H1 (cell line): ENCODE data around the gene CDC73. TPM values are rescaled to one million over a fixed set of nuclear protein-coding genes. Genes with fewer than 3 reads are reported as not detected.

Source experiments
- CTCF ChIA-PET: fragments of 300-600 bp; sonication (Branson Sonifier 250); formaldehyde crosslinking; loops from one replicate; lab custom pipeline; 2021; ENCODE audit not compliant: partially characterized antibody; lab: Charles Lee
- POLR2A ChIA-PET: fragments of 300-600 bp; sonication (Branson Sonifier 250); formaldehyde crosslinking; loops from one replicate; lab custom pipeline; 2021; ENCODE audit warnings: inconsistent platforms; ENCODE audit not compliant: partially characterized antibody; lab: Charles Lee
- DNase-seq, 2 experiments: peaks; one replicate each; pipeline versions ENCODE4 v3.0.0 to v3.0.0-alpha.2; 2010 to 2022; ENCODE audit warnings: low spot score in 2 of 2, low read depth in 1 of 2, mixed read lengths in 1 of 2
- FAIRE-seq: peaks from 2 replicates; lab custom pipeline; 2011; peaks lifted over from hg19 to GRCh38; lab: Jason Lieb, UNC
- H2AFZ ChIP-seq: 2 replicates; pipeline ENCODE4 v1.8.1; 2012; ENCODE audit warnings: low read length, inconsistent platforms
- H2AK5ac ChIP-seq: 2 replicates; pipeline ENCODE4 v1.6.1; 2013; ENCODE audit warnings: low read depth, low read length
- H2BK120ac ChIP-seq: replicated peaks from 2 replicates; pipeline ENCODE3; 2013; ENCODE audit warnings: low read depth, low read length, inconsistent platforms
- H2BK12ac ChIP-seq: 2 replicates; pipeline ENCODE4 v1.6.1; 2013; ENCODE audit warnings: low read depth, low read length
- H2BK15ac ChIP-seq: 2 replicates; pipeline ENCODE4 v1.6.1; 2013; ENCODE audit warnings: low read length
- H2BK20ac ChIP-seq: 2 replicates; pipeline ENCODE4 v1.6.1; 2013; ENCODE audit warnings: low read length
- H2BK5ac ChIP-seq: 2 replicates; pipeline ENCODE4 v1.6.1; 2013; ENCODE audit warnings: low read depth, low read length
- H3K14ac ChIP-seq: 2 replicates; pipeline ENCODE4 v1.6.1; 2013; ENCODE audit warnings: inconsistent platforms; ENCODE audit not compliant: insufficient read length
- H3K18ac ChIP-seq: 2 replicates; pipeline ENCODE4 v1.6.1; 2013; ENCODE audit warnings: low read length; ENCODE audit errors: extremely low read depth
- H3K23ac ChIP-seq: 2 replicates; pipeline ENCODE4 v1.6.1; 2013; ENCODE audit warnings: inconsistent platforms; ENCODE audit not compliant: insufficient read length
- H3K23me2 ChIP-seq: 2 replicates; pipeline ENCODE4 v1.6.1; 2013; ENCODE audit warnings: low read depth, low read length
- H3K27ac ChIP-seq: 2 replicates; pipeline ENCODE4 v1.6.1; 2011; ENCODE audit warnings: low read depth, low read length, inconsistent platforms
- H3K27me3 ChIP-seq, 4 experiments: replicated peaks in 1 of 4; 1 replicate in 1 of 4; 2 replicates in 3 of 4; pipeline versions ENCODE4 v1.6.1 to v1.8.1; 2011 to 2013; ENCODE audit warnings: low read length in 3 of 4, mild to moderate bottlenecking in 3 of 4, inconsistent platforms in 2 of 4, mixed read lengths in 2 of 4, moderate library complexity in 1 of 4; ENCODE audit not compliant: control insufficient read depth in 3 of 4, insufficient read depth in 3 of 4; ENCODE audit errors: extremely low read depth in 1 of 4
- H3K36me3 ChIP-seq, 4 experiments: 2 replicates each; pipeline versions ENCODE4 v1.6.1 to v1.8.1; 2011 to 2013; ENCODE audit warnings: mild to moderate bottlenecking in 4 of 4, low read length in 3 of 4, moderate library complexity in 2 of 4, control low read depth in 1 of 4, inconsistent platforms in 1 of 4; ENCODE audit not compliant: insufficient read depth in 4 of 4, control insufficient read depth in 2 of 4
- H3K4ac ChIP-seq: replicated peaks from 2 replicates; pipeline ENCODE3; 2013; ENCODE audit warnings: low read length, low read depth, mixed read lengths, inconsistent platforms; ENCODE audit not compliant: insufficient read length
- H3K4me1 ChIP-seq, 4 experiments: replicated peaks in 1 of 4; 1 replicate in 1 of 4; 2 replicates in 3 of 4; pipeline versions ENCODE4 v1.6.1 to v1.8.1; 2011 to 2013; ENCODE audit warnings: low read length in 3 of 4, inconsistent platforms in 2 of 4, mixed read lengths in 1 of 4; ENCODE audit not compliant: insufficient read depth in 4 of 4, control insufficient read depth in 3 of 4
- H3K4me2 ChIP-seq, 2 experiments: 2 replicates each; pipeline versions ENCODE4 v1.6.1 to v1.8.1; 2011 to 2013; ENCODE audit warnings: low read depth in 2 of 2, low read length in 2 of 2, control low read depth in 1 of 2, inconsistent platforms in 1 of 2, mild to moderate bottlenecking in 1 of 2; ENCODE audit not compliant: insufficient read depth in 1 of 2
- H3K4me3 ChIP-seq, 4 experiments: fragments of 200-600, 300-600 bp in 1 of 4; sonication (generic), shearing (Covaris generic), sonication (Bioruptor Twin) in 1 of 4; 2 replicates each; pipeline versions ENCODE4 v1.5.1 to v1.8.1; 2011 to 2016; ENCODE audit warnings: low read length in 4 of 4, low read depth in 3 of 4, control low read depth in 2 of 4, inconsistent platforms in 2 of 4, mild to moderate bottlenecking in 2 of 4, mixed read lengths in 1 of 4, moderate library complexity in 1 of 4; ENCODE audit not compliant: insufficient read depth in 2 of 4; ENCODE audit errors: extremely low read depth in 1 of 4
- H3K56ac ChIP-seq: replicated peaks from 2 replicates; pipeline ENCODE3; 2013; ENCODE audit warnings: low read depth, mild to moderate bottlenecking, mixed read lengths, low read length, inconsistent platforms; ENCODE audit not compliant: insufficient read length
- H3K79me1 ChIP-seq: 2 replicates; pipeline ENCODE4 v1.6.1; 2013; ENCODE audit warnings: low read depth, low read length, control low read depth
- H3K79me2 ChIP-seq, 2 experiments: 2 replicates each; pipeline versions ENCODE4 v1.6.1 to v1.8.1; 2012 to 2013; ENCODE audit warnings: low read length in 2 of 2, mild to moderate bottlenecking in 2 of 2, inconsistent platforms in 1 of 2; ENCODE audit not compliant: insufficient read depth in 2 of 2, control insufficient read depth in 1 of 2
- H3K9ac ChIP-seq, 4 experiments: replicated peaks in 1 of 4; 1 replicate in 1 of 4; 2 replicates in 3 of 4; pipeline versions ENCODE4 v1.6.1 to v1.8.1; 2011 to 2013; ENCODE audit warnings: low read depth in 3 of 4, low read length in 3 of 4, control low read depth in 2 of 4, mild to moderate bottlenecking in 2 of 4, moderate library complexity in 2 of 4, inconsistent platforms in 1 of 4; ENCODE audit errors: extremely low read depth in 1 of 4
- H3K9me3 ChIP-seq, 2 experiments: 2 replicates each; pipeline versions ENCODE4 v1.6.1 to v1.8.1; 2012 to 2013; ENCODE audit warnings: mild to moderate bottlenecking in 2 of 2, moderate library complexity in 2 of 2, control low read depth in 1 of 2, inconsistent platforms in 1 of 2, low read depth in 1 of 2, low read length in 1 of 2, mixed read lengths in 1 of 2; ENCODE audit not compliant: insufficient read depth in 2 of 2
- H4K20me1 ChIP-seq, 2 experiments: replicated peaks in 1 of 2; 2 replicates each; pipeline versions ENCODE3 to v1.8.1; 2011 to 2013; ENCODE audit warnings: inconsistent platforms in 2 of 2, low read length in 2 of 2, mild to moderate bottlenecking in 1 of 2; ENCODE audit not compliant: insufficient read depth in 2 of 2, control insufficient read depth in 1 of 2
- H4K5ac ChIP-seq: 2 replicates; pipeline ENCODE4 v1.6.1; 2013; ENCODE audit warnings: low read length, low read depth, mixed read lengths, inconsistent platforms; ENCODE audit not compliant: insufficient read length
- H4K8ac ChIP-seq: 2 replicates; pipeline ENCODE4 v1.8.0; 2013; ENCODE audit warnings: mild to moderate bottlenecking, moderate library complexity, low read length, inconsistent platforms; ENCODE audit not compliant: insufficient read depth; ENCODE audit errors: extremely low read depth
- H4K91ac ChIP-seq: replicated peaks from 2 replicates; pipeline ENCODE3; 2013; ENCODE audit warnings: low read length, mixed read lengths, inconsistent platforms; ENCODE audit not compliant: insufficient read length
- BACH1 ChIP-seq: IDR thresholded peaks from 2 replicates; pipeline ENCODE4 v1.6.1; 2012; ENCODE audit warnings: low read length, improper control_type of control experiment
- BRCA1 ChIP-seq: IDR thresholded peaks from 2 replicates; pipeline ENCODE4 v1.6.1; 2012; ENCODE audit warnings: low read depth, low read length, improper control_type of control experiment
- CEBPB ChIP-seq: IDR thresholded peaks from 2 replicates; pipeline ENCODE4 v1.6.1; 2012; ENCODE audit warnings: low read depth, low read length
- CHD1 ChIP-seq: IDR thresholded peaks from 2 replicates; pipeline ENCODE4 v1.6.1; 2012; ENCODE audit warnings: low read depth, low read length, improper control_type of control experiment
- EP300 ChIP-seq, 2 experiments: IDR thresholded peaks; 1 replicate in 1 of 2; 2 replicates in 1 of 2; pipeline ENCODE4 v1.6.1; 2011 to 2012; ENCODE audit warnings: low read depth in 2 of 2, low read length in 2 of 2, mild to moderate bottlenecking in 2 of 2, borderline replicate concordance in 1 of 2, inconsistent platforms in 1 of 2, moderate library complexity in 1 of 2
- GABPA ChIP-seq: IDR thresholded peaks from 2 replicates; pipeline ENCODE4 v1.6.1; 2011; ENCODE audit warnings: mild to moderate bottlenecking, low read length, moderate library complexity, borderline replicate concordance; ENCODE audit not compliant: insufficient read depth
- JUN ChIP-seq: IDR thresholded peaks from 2 replicates; pipeline ENCODE4 v1.6.1; 2011; ENCODE audit warnings: low read depth, mild to moderate bottlenecking, improper control_type of control experiment, low read length
- MAFK ChIP-seq: IDR thresholded peaks from 2 replicates; pipeline ENCODE4 v1.6.1; 2012; ENCODE audit warnings: low read depth, mild to moderate bottlenecking, improper control_type of control experiment, low read length
- NANOG ChIP-seq: IDR thresholded peaks from 2 replicates; pipeline ENCODE4 v1.6.1; 2011; ENCODE audit warnings: low read length, low read depth, mild to moderate bottlenecking, inconsistent platforms; ENCODE audit not compliant: insufficient read depth, poor library complexity, severe bottlenecking
- POU5F1 ChIP-seq: IDR thresholded peaks from 2 replicates; pipeline ENCODE4 v1.6.1; 2011; ENCODE audit warnings: low read depth, mild to moderate bottlenecking, low read length, moderate library complexity
- SUZ12 ChIP-seq: fragments of 200-600 bp; sonication (generic); IDR thresholded peaks from 2 replicates; pipeline ENCODE4 v1.6.1; 2012; ENCODE audit warnings: mild to moderate bottlenecking, inconsistent platforms, low read length, moderate library complexity, mixed read lengths
- TAF1 ChIP-seq: IDR thresholded peaks from 2 replicates; pipeline ENCODE4 v1.6.1; 2011; ENCODE audit warnings: mild to moderate bottlenecking, low read depth, low read length
- TAF7 ChIP-seq: optimal IDR thresholded peaks from 2 replicates; pipeline ENCODE3; 2011; ENCODE audit warnings: low read depth, mild to moderate bottlenecking, inconsistent platforms, low read length, moderate library complexity, borderline replicate concordance
- ZNF274 ChIP-seq: IDR thresholded peaks from 2 replicates; pipeline ENCODE4 v1.7.0; 2012; ENCODE audit warnings: low read length, borderline replicate concordance; ENCODE audit errors: extremely low read depth
- WGBS, 2 experiments: shearing (Covaris generic) in 1 of 2; methylation state at CpG; one replicate each; pipeline versions ENCODE4 v1.1.6 to v1.1.7; 2013 to 2015; ENCODE audit warnings: low lambda C conversion rate in 2 of 2, mixed read lengths in 2 of 2, inconsistent platforms in 1 of 2, low coverage in 1 of 2, missing lambda C conversion rate in 1 of 2; ENCODE audit not compliant: insufficient replicate concordance in 2 of 2, insufficient coverage in 1 of 2, insufficient read length in 1 of 2; ENCODE audit errors: extremely low coverage in 1 of 2, missing lambda C conversion rate in 1 of 2; 5-methylcytosine and 5-hydroxymethylcytosine counted together
- polyA plus RNA-seq, 7 experiments: library from polyadenylated mRNA; depleted of rRNA in 3 of 7; stranded (reverse) in 5 of 7; unstranded in 2 of 7; fragments of >200 nt in 5 of 7; fragments of 200-250 nt in 2 of 7; gene quantifications; 1 replicate in 5 of 7; 2 replicates in 1 of 7; 4 replicates in 1 of 7; pipeline versions ENCODE4 v1.2.1 to v1.2.3, GENCODE V29; 2011 to 2013; ENCODE audit warnings: missing spikeins in 2 of 7, mixed read lengths in 2 of 7
- total RNA-seq: library from RNA; stranded (reverse); fragmentation: NEBNext Ultra II Directional; extraction: Animal tissue kit (Norgen Biotek cat#: 25700); gene quantifications from 2 replicates; pipeline ENCODE4 v1.2.1, GENCODE V29; 2021

The CDC73 gene
- total and polyA plus RNA-seq, 2 of the 8 experiments (the other 6 are each of a cell fraction or from before 2014, with no cell fraction given): 9.8 to 64.0 TPM

DNA sequence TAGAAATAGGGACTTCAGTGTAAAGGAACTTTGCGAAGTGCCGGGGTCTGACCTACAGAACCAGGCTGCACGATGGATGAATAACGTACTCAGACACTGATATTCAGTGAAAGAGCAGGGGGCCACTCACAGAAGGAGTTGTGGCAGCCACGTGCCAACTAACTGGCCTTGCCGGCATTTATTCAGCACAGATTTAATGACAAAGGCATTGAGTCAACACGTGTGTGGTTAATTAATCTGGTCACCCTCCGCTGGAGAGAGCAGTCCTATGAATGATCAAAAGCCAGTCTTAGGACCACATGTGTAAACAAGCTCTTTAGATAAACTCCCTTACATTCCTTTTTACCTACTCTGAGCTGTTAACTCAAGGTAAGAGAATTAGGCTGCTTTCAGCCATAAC is 70.8 kb downstream of the CDC73 start:
- H2AFZ ChIP-seq: no peak overlapping the region
- no peak overlapping the region for H2BK20ac ChIP-seq
- H3K4me1 ChIP-seq: no peaks in the 10 kb centered on the region
- no peak overlapping the region for H2BK120ac ChIP-seq
- H3K23me2 ChIP-seq: no peaks in the 10 kb centered on the region
- H3K36me3 ChIP-seq: peaks cover 0 to 15% (median 7%) of the 10 kb centered on the region in 4 experiments; a peak in 2 of 8 replicates
- FAIRE-seq (no peak), DNase-seq (no peak)
- H3K4ac ChIP-seq: no peak overlapping the region
- H4K91ac ChIP-seq: no peak overlapping the region
- no peak overlapping the region for H2BK15ac ChIP-seq
- H3K4me3 ChIP-seq: no peak overlapping the region
- H3K79me1 ChIP-seq: no peaks in the 10 kb centered on the region
- no peak overlapping the region for H4K8ac ChIP-seq
- H3K18ac ChIP-seq: no peak overlapping the region
- POLR2A ChIA-PET: no interaction called here
- 92% methylated on average over 8 of the region's 8 CpGs; no CpG with 5 or more reads in 1 of the 2 experiments for WGBS, 2 experiments
- H3K9me3 ChIP-seq: peaks cover 14 to 15% of the 10 kb centered on the region in 2 experiments
- CTCF ChIA-PET: interaction anchor here (1.7 kb wide), 1 partner anchor 8 kb away, joined by 6 read pairs; no protein-coding TSS in a partner anchor
- H3K56ac ChIP-seq: no peak overlapping the region
- H3K27me3 ChIP-seq: no peaks in the 10 kb centered on the region
- no peak overlapping the region for H2BK12ac ChIP-seq
- no peak overlapping the region for H2AK5ac ChIP-seq
- H3K14ac ChIP-seq: no peak overlapping the region
- H3K27ac ChIP-seq: no peak overlapping the region
- no peak overlapping the region for H3K23ac ChIP-seq
- peaks cover 0 to 2% of the 10 kb centered on the region in 2 experiments for H4K20me1 ChIP-seq
- no peak for TF ChIP-seq MAFK
- no peak for TF ChIP-seq TAF7
- no peak for TF ChIP-seq JUN
- no peak for TF ChIP-seq TAF1
- no peak for TF ChIP-seq NANOG
- no peak for TF ChIP-seq CEBPB
- TF ChIP-seq EP300 (IDR thresholded peaks at IDR 0.05; ENCODE audit: borderline replicate concordance in 1 of 2, low read depth in 2 of 2, low read length in 2 of 2): no peak
- TF ChIP-seq GABPA: no peak
- no peak for TF ChIP-seq SUZ12
- TF ChIP-seq BACH1: no peak
- no peak for TF ChIP-seq POU5F1
- no peak for TF ChIP-seq CHD1
- TF ChIP-seq ZNF274: no peak
- no peak for TF ChIP-seq BRCA1
- peaks cover 0 to 75% of the 10 kb centered on the region in 2 experiments; a peak in 2 of 4 replicates for H3K79me2 ChIP-seq
- H3K9ac ChIP-seq: no peak overlapping the region
- H3K4me2 ChIP-seq: no peak overlapping the region
- H2BK5ac ChIP-seq: no peak overlapping the region
- no peak overlapping the region for H4K5ac ChIP-seq
